ENCODE results near the gene CD164L2.

Gene CD164L2

GRCh38 chr1:27366411-27367159 is 16.5 kb downstream of the CD164L2 start, which contains the start of gene MAP3K6:
Gene MAP3K6, minus strand, starts transcription at chr1:27366961. Its CDS starts 364 bp downstream, at chr1:27366597.
- DNase-seq (ENCODE audit: low read depth), result peak; percentile 76
- peak within 1 kb of the TSS; percentile 77 for H3K4me3 ChIP-seq (ENCODE audit: low read length)
- TF ChIP-seq, protein P1, sequence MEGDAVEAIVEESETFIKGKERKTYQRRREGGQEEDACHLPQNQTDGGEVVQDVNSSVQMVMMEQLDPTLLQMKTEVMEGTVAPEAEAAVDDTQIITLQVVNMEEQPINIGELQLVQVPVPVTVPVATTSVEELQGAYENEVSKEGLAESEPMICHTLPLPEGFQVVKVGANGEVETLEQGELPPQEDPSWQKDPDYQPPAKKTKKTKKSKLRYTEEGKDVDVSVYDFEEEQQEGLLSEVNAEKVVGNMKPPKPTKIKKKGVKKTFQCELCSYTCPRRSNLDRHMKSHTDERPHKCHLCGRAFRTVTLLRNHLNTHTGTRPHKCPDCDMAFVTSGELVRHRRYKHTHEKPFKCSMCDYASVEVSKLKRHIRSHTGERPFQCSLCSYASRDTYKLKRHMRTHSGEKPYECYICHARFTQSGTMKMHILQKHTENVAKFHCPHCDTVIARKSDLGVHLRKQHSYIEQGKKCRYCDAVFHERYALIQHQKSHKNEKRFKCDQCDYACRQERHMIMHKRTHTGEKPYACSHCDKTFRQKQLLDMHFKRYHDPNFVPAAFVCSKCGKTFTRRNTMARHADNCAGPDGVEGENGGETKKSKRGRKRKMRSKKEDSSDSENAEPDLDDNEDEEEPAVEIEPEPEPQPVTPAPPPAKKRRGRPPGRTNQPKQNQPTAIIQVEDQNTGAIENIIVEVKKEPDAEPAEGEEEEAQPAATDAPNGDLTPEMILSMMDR (conservative IDR thresholded peaks at IDR 0.05; ENCODE audit: low read length), result peak; percentile 20; the same call in 1 of the 2 replicates

DNA sequence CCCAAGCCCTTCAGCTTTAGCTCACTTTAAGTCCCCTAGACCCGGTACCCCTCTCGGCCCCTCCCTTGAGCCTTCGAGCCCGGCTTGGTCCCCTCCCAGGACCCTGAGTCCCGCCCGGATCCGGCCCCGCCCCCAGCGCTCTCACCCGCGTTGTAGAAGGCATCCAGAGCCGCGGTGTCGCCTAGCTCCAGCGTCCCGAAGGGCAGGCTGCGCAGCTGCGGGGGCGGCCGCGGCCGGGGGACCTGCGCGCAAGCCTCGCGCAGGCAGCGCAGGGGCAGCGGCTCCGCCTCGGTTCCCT is 17.1 kb downstream of the CD164L2 start:
- DNase-seq (ENCODE audit: low read depth), result peak; percentile 63
- H3K4me3 ChIP-seq (ENCODE audit: low read length), result peak overlapping the region; percentile 77
- TF ChIP-seq, protein P1 (conservative IDR thresholded peaks at IDR 0.05; ENCODE audit: low read length), result no peak

- H3K4me3 ChIP-seq (ENCODE audit: low read length), result peak overlapping the region; percentile 77
- peak; percentile 87 for DNase-seq (ENCODE audit: low read depth)
- TF ChIP-seq, protein P1 (conservative IDR thresholded peaks at IDR 0.05; ENCODE audit: low read length), result no peak
Observed at GRCh38 chr1:27365372-27366112, 17.6 kb downstream of the CD164L2 start.

DNA sequence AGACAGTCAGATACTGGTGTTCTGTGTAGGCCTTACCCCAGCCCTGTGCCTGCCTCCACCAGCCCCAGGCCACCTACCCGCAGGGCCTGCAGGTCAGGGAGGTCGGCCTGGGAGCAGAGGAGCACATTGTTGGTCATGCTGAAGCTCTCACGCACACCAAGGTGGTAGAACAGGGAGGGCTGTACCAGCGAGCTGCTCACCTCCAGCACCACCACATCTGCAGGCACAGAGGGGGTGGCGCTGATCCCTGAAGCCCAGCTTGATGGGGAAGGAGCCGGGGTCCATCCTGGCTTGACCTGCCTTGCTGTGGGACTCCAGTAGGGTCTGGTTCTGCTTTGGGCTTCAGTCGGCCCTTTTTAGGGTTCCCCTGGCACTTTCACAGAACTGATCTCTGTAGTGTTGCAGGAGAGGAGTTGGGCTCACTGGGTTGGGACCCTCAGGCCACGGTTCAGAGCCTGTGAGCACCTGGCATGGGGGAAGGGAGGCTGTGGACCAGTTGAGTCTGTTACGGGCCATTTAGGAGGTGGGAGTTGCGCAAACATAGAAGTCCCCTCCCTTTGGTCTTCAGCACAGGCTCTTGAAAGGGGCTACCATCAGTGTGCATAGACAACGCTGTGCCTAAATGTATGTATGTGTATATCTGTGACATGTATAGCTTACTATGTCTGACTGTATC is 18.3 kb downstream of the CD164L2 start:
- peak overlapping the region; percentile 63 for H3K4me3 ChIP-seq (ENCODE audit: low read length)
- DNase-seq (ENCODE audit: low read depth), result no peak
- TF ChIP-seq, protein P1 (conservative IDR thresholded peaks at IDR 0.05; ENCODE audit: low read length), result no peak

DNA sequence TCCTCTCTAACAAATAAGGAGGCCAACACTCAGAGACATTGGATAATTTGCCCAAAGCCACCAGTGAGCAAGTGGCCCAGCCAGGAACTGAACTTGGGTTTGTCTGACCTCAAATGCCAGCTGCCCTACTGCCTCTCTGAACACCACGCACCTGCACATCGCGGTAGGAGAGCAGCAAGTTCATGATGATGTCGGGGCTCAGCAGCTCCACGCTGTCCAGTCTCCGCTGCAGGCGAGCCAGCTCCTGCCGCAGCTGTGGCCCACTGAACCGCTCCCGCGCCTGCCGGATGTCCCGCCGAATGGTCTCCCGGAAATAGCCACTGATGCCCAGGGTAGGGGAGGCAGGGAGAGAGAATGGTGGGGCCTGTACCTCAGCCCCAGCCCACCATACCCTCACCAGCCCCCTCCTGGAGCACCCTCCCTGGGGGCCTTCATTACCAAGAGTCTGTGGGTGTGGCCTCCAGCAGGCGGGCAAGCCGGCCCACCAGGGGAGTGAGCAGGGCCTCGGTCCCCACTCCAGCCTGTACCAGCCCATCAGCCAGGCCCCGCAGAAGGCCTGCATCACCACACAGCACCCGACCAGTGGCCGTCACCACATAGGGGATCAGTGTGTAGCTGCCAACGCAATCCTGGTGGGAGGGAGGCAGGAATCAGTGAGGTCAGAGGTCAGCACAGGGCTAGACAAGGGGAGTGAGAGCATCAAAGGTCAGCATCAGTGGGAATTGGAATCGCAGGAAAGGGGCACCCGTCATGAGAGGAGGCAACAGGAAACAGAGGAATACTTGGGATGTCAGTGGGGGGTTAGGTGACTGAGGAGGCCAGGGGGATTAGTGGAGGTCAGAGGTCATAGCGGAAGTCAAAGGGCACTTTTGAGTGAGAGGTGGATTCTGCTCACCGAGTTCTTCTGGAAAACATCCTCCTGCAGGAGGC is 19.1 kb downstream of the CD164L2 start:
- TF ChIP-seq, protein P1 (conservative IDR thresholded peaks at IDR 0.05; ENCODE audit: low read length), result no peak
- no peak overlapping the region for H3K4me3 ChIP-seq (ENCODE audit: low read length)
- no peak for DNase-seq (ENCODE audit: low read depth)

DNA sequence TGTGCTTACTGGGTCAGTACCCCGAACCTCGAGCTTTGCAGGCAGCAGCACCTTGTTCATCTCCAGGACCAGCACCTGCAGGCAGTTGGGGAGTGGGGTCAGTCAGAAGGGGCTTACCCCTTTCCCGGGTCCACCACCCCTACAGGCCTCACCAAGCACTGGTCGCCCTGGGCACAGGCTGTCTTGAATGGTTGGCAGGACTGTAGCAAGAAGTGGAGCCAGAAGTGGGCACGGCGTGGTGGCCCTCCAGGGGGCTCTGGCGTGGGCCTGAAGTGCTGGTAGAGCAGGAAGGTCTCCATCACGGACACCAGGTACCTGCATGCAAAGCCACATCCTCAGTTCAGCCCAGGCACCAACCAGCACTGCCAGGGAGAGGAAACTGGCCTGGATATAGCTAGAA is 21.6 kb downstream of the CD164L2 start:
- TF ChIP-seq, protein P1 (conservative IDR thresholded peaks at IDR 0.05; ENCODE audit: low read length), result no peak
- no peak overlapping the region for H3K4me3 ChIP-seq (ENCODE audit: low read length)
- no peak for DNase-seq (ENCODE audit: low read depth)
